Astrocyte (in vitro differentiated cells and primary cell): ENCODE measurements around the gene MESP2.

Experiments
- CTCF ChIP-seq: IDR thresholded peaks from 2 replicates; pipeline ENCODE4 v1.5.1; 2011; ENCODE audit warnings: low read depth, mild to moderate bottlenecking, inconsistent platforms, low read length, moderate library complexity; ENCODE audit not compliant: insufficient read depth
- EZH2 ChIP-seq: IDR thresholded peaks from 2 replicates; pipeline ENCODE4 v1.6.1; 2012; ENCODE audit warnings: mild to moderate bottlenecking, low read length, inconsistent platforms; ENCODE audit not compliant: insufficient read depth

- TF ChIP-seq CTCF, result no peak
- TF ChIP-seq EZH2, result no peak
These were observed 41.7 kb downstream of the MESP2 start for GRCh38 chr15:89817701-89818280.
